Measurements from ENCODE around the gene PHF21B.
"Not testable (repeated sequence)": the region's sequence is repeated elsewhere in the genome, so short reads cannot be mapped to it uniquely, and the experiment has no call there.

Gene PHF21B

DNA sequence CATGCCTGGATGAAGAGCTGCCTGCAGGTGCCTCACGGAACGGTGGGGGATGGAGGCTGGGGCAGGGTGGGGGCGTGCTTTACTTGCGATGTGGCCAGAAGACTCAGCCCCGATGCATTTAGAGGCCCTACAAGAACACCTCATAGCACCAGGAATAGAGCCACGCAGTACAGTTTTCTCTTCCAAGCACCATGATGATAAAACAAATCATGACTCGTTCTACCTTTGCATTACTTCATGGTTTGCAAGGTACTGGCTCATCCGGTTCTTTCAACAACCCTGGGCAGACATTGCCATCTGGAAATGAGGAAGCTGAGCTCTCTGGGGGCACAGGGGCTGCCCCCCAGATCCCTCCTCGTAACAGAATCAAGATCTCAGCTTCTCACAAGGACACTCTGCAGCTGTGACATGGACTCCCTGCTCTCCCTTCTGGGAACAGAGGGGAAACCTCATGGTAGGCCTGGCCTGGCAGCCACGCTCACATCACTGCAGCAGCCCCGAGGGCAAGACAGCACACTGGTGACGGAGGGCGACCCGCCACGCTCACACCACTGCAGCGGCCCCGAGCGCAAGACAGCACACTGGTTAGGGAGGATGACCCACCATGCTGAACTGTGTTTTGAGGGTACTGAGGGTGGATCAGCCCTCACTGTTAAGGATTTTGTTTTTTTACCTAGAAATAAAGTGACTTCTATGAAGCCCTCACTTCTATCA is 46.9 kb downstream of the PHF21B start:
- DNase-seq (ENCODE audit: low read depth in 2 of 2) = no peak

DNA sequence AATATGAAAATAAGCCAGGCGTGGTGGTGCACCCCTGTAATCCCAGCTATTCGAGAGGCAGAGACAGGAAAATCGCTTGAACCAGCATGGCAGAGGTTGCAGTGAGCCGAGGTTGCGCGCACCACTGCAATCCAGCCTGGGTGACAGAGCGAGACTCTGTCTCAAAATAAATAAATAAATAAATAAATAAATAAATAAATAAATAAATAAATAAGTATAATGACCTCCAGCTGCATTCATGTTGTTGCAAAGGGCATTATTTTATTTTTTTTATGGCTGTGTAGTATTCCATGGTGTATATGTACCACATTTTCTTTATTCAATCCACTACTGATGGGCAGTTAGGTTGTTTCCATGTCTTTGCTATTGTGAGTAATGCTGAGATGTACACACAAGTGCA is 48.1 kb downstream of the PHF21B start:
- not testable (repeated sequence) for DNase-seq (ENCODE audit: low read depth in 2 of 2)

DNA sequence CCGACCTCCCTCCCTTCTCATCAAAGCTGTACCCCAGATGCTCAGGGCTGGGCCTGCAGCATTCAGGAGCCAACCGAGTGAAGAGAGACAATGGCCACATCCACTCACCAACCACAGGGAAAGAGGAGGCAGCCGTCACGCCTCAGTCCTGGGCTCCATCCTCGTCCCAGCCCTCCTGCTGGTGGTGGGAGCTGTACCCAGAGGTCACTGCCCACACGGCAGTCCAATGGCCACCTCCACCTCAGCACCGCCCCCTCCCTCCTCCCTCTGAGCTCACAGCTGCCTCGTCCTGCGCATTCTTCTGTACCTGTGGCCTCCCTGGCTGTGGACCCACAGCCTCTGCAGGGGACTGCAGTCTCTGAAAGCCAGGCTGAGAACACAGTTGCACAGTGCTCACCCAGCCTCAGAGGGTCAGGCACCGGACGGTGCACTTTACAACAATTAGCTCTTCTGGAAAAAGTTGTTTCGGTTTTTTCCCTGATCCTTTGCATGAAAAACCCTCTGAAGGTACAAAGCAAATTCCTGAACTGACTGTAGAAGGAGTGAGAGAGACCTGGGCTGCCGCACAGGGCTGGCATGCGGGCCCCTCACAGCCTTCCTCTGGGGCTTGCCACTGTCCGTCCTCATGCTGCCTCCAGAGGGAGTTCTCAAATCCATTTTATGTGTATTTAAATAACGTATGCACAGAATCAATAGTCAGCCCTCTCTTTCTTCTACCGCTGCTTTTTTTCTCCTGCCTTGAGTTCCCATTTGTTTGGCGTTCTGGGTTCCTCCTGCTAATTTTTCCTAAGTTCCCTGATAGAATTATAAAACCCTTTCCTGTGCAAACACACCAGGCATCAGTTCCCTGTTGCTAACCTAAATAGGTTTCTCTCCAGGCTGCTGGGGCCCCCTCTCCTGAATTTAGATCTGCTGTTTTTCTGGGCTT is 52.7 kb downstream of the PHF21B start:
- no peak for DNase-seq (ENCODE audit: low read depth in 2 of 2)

DNA sequence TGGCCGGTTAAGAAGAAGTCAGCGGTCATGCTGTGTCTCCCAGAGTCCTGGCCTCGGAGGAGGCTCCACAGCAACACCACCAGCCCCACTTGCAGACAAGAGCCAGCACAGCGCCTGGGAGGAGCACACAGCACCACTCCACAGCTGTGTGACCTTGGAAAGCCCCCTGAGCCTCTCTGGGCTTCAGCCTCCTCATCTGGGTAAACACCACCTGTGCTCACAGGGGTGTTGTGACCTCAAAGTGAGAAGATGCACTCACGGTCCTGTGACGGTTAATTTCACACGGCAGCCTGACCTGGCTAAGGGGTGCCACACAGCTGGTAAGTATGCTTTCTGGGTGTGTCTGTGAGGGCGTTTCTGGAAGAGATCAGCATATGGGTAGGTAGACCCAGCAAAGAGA is 54.7 kb downstream of the PHF21B start:
- no peak for DNase-seq (ENCODE audit: low read depth in 2 of 2)

DNA sequence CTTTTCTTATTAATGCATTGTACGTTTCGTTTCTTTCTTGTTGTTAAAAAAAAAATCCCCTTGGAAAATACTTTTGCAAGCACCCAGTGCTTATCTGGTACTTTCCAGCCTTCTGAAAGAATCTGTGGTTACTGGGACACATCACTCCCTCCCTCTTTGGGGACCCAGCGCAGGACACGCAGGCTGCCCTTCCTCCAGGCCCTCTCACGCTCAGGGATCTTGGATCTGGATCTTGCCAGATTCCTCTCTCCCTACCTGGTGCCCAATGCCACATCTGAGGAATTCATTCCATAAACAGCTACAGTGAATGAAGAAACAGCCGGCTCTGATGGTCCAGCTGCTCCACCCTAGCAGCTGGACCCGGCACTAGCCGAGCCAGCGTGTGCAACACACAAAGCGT is 55.7 kb downstream of the PHF21B start:
- DNase-seq (ENCODE audit: low read depth in 2 of 2) = no peak

DNA sequence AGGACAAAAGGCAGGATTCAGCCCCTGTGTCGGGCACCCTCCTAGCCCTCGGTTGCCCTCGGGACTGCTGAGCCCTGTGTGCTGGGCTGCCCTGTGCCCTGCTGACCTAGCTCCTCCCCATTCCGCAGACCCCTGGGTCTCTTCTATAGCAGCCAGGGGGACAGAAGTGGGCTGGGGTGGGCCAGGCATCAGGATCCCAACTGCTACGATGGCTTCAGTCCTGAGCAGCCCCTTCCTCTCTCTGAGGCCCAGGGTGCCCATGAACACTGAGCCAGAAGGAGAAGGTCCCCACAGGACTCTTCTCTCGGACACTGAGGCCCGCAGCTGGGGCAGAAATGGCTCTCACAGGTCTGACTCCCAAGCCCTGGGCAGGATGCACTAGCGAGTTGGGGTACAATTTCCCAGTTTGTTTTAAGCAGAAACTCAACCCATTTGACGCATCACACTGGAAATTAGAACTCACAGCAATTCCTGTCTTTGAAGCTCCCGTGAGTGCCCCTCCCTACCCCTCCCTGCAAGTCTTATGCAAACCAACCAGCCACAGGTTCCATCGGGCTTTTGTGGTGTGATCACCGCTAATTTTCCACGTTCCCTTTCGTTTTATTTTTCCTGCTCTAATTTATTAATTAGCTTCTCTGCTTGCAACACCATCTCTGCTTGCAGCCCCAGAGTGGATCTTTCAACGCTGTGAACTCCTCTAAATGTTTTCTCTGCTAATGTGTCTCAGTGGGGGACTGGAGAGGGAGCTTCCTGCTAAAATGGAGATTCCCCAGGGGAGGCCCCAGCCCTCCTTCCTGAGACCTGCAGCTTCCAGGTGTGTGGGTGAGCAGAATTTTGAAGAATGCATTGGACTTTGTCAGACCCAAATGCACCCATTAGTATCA is 56.7 kb downstream of the PHF21B start:
- DNase-seq (ENCODE audit: low read depth in 2 of 2) = no peak

DNA sequence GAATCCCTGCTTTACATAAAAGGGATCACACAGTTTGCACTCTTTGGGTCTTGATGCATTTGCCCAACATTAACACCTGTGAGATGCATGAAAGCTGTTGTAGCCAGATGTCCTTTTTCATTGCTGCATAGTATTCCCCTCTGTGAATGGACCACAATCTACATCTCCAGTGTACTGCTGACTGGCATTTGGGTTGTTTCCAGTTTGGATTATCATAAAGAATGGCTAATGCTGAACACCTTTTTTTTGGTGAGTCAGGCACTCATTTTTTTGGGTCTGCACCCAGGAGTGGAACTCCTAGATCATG is 58.3 kb downstream of the PHF21B start:
- DNase-seq (ENCODE audit: low read depth in 2 of 2) = no peak

DNA sequence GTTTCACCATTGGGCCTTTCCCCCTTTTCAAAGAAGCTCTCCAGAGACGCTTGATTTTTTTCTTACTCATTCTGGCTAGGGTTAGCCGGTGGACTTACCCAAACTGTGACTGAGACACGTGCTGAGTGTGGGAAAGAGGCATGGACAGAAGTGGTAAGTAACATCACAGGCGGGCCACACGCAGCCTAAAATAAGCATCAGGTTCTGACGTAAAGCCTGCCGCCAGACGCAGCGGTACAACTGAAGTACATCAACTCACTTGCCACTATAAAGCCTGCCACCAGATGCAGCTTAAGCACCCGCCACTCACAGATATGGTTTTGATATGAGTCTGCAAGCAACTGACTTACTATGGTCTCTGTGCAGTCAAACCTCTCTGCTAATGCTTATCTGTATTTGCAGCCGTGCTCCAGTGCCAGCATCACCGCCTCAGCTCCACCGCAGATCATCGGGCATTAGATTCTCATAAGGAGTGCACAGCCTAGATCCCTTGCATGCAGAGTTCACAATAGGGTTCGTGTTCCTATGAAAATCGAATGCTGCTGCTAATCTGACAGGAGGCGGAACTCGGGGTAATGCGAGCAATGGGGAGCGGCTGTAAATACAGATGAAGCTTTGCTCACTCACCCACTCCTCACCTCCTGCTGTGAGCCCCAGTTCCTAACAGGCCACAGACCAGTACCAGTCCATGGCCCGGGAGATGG is 58.8 kb downstream of the PHF21B start:
- no peak for DNase-seq (ENCODE audit: low read depth in 2 of 2)

DNA sequence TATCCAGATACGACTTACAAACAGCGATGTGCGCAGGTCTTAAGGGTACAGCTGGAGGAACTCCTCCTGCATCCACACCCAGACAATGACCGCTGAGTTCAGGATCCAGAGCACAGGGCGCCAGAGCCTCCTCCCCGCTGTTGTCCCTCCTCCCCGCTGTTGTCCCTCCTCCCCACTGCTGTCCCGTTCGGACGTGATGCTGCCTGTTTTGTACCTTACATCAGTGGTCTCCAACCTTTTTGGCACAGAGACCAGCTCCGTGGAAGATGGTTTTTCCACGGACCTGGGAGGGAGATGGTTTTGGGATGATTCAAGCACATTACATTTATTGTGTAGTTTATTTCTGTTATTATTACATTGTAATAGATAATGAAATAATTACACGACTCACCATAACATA is 62.0 kb downstream of the PHF21B start:
- DNase-seq (ENCODE audit: low read depth in 2 of 2) = no peak

DNA sequence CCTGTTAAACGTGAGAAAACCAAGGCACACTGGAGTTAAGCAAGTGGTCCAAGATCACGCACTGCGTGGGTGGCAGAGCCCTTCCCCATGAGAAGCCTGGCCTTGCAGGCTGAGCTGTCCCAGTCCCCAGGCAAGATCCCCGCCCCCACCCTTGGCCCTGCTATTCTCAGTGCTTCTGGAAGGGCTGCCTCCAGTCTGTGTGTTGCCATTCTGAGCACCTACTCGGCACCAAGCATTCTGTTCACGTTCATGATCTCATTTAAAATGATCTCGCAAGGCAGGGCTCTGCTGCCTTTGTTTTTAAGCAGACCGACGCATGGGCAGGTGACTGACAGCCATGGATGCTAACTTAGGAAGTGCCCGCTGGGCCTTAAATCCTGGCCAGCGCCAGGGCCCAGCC is 62.8 kb downstream of the PHF21B start:
- DNase-seq (ENCODE audit: low read depth in 2 of 2) = no peak

DNA sequence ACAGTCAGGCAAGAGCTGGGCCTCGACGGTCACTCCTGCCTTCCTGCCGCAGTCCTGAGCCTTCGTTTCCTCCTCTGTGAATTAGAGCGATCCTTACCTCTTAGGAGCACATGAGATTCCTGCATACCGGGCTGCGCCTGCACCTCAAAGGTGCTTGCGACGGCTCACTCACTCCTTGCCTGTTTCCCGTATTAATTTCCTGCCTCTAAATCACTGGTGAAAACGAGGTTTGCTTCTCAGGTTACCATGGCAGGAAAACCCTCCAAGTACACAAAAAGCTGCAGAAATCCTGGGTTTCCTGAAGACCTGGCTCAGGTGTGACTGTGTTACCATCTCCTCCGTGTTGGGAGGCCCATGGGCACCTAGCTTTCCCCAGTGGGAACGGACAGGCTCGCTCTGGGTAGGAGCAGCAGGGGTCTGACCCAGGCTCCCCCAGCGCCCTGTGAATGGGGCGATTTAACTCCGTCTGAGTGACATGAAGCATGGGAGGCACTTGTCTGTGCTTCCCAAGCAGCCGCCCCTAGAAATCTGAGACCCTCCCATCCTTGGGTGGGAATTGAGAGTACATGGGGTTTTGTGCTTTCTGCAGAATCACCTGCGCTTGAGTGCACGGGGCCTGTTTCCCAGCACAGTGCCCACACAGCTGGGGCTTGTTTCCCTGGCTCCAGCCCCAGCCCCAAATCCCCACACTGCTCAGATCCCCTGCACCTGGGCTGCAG is 64.8 kb downstream of the PHF21B start:
- no peak for DNase-seq (ENCODE audit: low read depth in 2 of 2)

DNA sequence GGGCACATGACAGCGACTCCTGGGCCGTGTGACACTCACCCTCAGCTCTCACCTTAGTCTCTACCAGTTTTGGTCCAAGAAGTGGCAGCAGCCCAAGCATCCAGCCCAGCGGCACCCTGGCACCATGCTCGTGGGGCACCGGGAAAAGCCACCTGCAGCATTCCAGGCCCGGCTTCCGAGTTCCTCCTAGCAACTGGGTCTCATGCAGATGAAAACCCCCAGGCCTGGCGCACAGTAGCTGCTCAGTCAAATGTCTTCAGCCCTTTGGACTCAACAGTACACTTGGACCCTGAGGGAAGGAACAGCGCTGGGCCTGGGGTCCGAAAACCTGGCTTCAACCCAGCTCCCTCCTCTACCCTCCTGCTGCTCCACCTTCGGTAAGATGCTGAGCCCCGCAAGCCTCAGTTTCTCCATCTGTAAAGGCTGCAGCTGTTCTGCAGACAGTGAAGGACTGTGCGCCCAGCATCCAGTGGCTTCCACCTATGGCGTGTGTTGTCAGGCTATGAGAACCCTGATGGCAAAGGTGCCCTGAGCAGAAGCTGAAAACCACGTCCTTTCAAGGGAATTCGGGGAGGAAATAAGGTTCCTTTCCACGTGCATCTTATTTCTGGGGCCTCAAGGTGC is 66.0 kb downstream of the PHF21B start:
- no peak for DNase-seq (ENCODE audit: low read depth in 2 of 2)

DNA sequence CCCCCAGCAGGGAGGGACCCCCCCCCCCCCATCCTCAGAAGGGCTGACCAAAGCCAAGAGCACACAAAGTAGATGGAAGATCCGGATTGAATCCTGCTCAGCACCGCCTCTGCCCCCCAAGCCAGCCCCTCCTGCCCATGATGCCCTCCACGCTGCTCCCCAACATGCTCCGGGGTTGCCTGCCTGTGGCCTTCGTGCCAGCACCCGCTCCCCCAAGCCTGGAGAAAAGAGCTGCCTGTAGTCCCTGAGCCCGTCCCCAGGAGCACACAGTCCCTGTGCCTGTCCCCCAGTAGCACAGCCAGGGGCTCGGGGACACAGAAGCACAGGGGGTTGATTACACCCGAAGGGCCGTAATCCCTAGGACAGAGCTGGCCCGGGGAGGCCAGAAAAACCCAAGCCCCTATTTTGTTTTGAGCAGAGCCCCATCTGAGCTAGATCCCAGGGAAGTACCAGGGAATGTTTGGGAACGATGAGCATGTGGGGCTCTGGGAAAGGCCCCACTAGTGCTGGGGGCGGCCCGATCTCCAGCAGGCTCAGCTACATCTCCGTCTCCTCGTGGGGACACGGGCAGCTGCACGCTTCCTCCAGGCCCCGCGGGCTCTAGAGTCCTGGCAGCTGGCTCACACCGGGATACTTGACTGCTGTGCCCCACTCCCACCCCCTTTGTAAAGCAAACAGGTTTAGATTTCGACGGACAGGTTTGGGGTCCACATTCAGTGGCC is 66.7 kb downstream of the PHF21B start:
- no peak for DNase-seq (ENCODE audit: low read depth in 2 of 2)

DNA sequence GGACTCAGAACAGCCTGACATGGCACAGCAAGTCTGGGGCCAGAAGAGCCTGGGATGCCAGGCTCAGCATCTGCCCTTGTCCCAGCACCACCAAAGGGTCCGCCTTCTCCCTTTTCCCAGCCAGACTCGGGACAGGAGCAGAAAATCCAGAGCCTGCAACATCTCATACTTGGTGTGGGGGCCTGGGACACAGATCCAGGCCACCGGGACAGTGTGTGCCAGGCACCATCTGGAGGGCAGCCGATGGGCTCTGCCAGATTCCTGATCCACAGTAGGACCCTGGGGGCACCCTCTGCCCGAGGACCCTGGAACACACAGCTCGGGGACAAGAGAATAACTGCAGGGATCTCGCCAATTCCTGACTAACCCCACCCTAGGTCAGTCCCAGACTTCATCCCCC is 67.7 kb downstream of the PHF21B start:
- DNase-seq (ENCODE audit: low read depth in 2 of 2) = no peak

DNA sequence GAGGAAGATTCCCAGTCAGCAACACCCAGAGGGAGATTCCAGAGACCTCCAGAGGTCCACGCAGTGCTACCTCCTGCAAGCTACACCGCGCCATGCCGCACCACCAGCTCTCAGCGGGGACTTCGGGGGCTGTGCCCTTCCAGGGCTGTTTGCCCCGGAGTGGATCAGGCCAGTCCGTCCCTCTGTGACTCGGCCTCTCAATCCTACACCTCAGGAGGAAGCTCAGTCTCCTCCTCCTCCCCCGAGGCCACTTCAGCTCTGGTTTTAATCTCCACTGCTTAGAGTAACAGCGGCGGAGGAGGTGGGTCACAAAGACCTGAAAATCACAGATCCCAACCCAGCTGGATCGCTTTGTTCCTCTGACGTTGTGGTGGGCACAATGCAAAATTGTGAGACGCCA is 68.6 kb downstream of the PHF21B start:
- DNase-seq (ENCODE audit: low read depth in 2 of 2) = no peak

DNA sequence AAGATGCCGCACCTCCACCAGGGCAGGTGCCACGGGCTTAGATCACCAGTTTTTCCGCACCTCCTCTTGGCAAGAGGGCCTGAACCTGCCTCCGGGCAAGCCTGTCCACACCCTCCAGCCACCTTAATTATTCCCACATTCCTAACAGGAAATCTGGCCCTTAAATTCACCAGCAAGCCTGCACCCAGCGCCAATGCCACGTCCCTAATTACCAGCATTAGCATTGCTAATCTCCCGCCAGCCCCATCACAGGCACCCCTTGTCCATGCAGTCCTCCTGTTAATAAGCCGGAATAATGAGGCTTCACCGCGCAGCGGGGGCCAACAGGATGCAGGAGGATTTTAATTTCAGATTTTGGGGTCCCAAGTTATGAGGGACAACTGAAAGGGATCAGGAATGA is 69.7 kb downstream of the PHF21B start:
- no peak for DNase-seq (ENCODE audit: low read depth in 2 of 2)

DNA sequence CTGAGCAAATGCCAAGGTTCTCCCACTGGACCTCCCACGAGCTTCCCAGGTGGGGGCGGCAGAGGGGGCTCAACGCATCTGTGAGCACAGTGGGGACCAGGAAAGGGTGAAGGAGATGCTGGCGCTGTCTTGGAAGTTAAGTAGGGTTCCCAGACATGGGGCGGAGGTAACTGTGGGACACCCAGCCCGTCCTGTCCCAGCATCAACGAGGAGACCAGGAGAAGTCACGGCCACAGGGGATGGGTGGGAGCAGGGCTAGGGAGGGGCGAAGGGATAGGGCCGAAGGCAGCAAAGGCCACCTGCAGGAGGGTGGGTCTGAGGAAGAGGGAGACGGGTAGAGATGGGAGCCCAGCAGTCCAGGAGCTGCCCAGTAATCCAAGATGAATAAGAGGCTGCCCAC is 70.4 kb downstream of the PHF21B start:
- DNase-seq (ENCODE audit: low read depth in 2 of 2) = no peak

DNA sequence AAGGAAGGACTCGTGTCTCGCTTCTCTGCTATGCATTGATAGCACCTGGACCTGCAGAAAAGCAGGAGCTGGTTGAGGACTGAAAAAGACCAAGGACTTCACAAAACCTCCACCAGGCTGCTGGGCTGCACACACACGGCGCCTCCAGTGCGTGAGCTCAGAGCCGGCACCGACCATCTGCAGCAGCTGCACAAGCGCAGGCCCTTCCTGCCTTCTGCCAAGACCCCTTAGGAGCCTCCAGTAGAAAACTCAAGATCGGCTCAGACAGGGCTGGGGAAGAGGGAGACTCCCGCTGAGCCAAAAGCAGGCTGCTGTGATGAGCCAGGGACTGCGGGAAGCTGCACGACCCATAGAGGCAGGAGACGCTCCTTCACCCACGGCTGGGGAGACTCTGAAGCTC is 70.9 kb downstream of the PHF21B start:
- no peak for DNase-seq (ENCODE audit: low read depth in 2 of 2)

DNA sequence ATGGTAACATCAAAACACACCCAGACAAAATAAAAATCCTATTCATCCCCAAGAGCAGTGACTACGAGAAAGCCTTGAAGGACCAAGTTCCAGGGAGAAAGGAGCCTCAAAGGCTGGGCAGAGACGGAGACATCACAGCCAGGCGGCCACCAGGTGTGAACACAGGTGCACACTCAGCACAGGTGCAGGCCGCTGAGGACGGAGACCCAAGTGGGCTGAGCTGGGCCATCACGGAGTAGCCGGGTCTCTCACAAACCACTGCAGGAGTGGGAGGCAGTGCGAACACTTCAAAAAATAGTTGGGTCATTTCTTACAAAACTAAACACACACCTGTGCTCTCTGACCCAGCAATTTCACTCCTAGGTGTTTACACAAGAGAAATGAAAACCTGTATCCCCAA is 72.6 kb downstream of the PHF21B start:
- DNase-seq (ENCODE audit: low read depth in 2 of 2) = no peak

DNA sequence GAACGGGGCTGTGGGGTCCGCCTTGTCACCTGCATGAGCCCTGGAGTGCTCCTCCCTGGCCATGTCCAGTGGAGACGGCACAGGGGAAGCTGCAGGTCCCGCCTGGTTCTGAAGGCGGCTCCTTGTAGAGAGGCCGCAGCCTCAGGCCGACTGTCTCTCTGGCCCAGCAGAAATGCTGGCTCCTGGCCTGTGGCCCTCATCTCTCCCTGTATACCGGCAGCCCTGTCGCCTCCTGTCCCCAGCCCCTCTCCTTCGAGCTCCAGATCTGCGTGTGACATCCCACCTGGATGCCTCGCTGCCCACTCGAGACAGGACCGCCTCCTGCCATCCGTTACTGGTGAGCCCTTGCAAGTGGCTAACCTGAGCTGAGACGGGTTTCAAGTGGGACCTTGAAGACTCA is 73.6 kb downstream of the PHF21B start:
- DNase-seq (ENCODE audit: low read depth in 2 of 2) = no peak

All from stimulated activated CD8-positive, alpha-beta memory T cell treated with anti-CD3 and anti-CD28 coated beads, Interleukin-2, amount 100 ng/mL, for 48 hours (primary cell).